Astrocyte of the spinal cord (primary cell): ENCODE results near the gene PRH2.
A peak's percentile ranks its signal among the peaks of the same experiment; 100 is the strongest.

Experiments
- DNase-seq: peaks from one replicate; pipeline ENCODE4 v3.0.0; 2011; ENCODE audit warnings: low read depth, low spot score
- H3K4me3 ChIP-seq: 2 replicates; pipeline ENCODE4 v1.5.1; 2011; ENCODE audit warnings: low read depth, mild to moderate bottlenecking, low read length, moderate library complexity
- CTCF ChIP-seq: IDR thresholded peaks from 2 replicates; pipeline ENCODE4 v1.5.1; 2012; ENCODE audit warnings: low read depth, mild to moderate bottlenecking, low read length, inconsistent platforms
- in situ Hi-C: cut with HindIII; loops from 2 replicates; pipeline ENCODE4 v1.10.0; 2017; ENCODE audit warnings: low sequenced_read_pairs

The PRH2 gene

GRCh38 chr12:10952645-10953044 lies 23.6 kb downstream of the PRH2 start:
- no peak for DNase-seq
- in situ Hi-C loops: no loop called here
- TF ChIP-seq CTCF: no peak
- no peak overlapping the region for H3K4me3 ChIP-seq

GRCh38 chr12:10956085-10956484 lies 27.0 kb downstream of the PRH2 start:
- no peak overlapping the region for H3K4me3 ChIP-seq
- TF ChIP-seq CTCF: no peak
- in situ Hi-C loops: no loop called here
- no peak for DNase-seq

DNA sequence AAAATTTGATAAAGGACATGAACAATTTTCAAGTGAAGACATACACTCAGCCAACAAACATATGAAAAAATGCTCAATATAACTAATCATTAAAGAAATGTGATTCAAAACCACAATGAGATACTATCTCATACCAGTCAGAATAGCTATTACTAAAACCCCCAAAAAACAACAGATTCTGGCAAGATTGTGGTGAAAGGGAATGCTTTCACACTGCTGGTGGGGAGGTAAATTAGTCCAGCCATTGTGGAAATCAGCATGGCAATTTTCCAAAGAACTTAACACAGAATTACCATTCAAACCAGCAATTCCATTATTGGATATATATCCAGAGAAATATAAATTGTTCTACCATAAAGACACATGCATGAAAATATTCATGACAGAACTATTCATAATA lies 28.7 kb downstream of the PRH2 start:
- in situ Hi-C loops: no loop called here

GRCh38 chr12:10959804-10960203 lies 30.8 kb downstream of the PRH2 start:
- DNase-seq: no peak
- no peak for TF ChIP-seq CTCF
- in situ Hi-C loops: no loop called here
- no peak overlapping the region for H3K4me3 ChIP-seq

More for the DNA sequence above, 28.7 kb downstream of the PRH2 start:
- peak; percentile 33 for DNase-seq
- no peak for TF ChIP-seq CTCF
- no peak overlapping the region for H3K4me3 ChIP-seq

DNA sequence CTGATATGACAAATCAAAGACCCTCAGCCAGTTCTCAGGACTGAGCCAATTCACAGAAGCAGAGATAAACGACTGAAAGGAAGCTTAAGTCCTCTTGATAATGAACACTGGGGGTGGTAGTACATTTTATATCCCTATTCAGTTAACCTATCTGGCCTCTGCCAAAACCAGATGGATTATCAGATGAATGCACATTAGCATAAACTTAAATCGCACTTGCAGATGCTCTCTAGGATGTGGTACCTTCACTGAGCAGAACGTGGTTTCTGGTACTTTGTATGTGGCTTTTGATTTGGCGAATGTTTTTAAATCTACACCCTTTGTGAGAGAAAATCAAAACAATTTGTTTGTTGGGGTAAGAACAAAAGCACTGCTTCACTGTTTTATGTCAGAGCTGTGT lies 31.2 kb downstream of the PRH2 start:
- DNase-seq: no peak
- no peak for TF ChIP-seq CTCF
- H3K4me3 ChIP-seq: no peak overlapping the region
- in situ Hi-C loops: no loop called here

DNA sequence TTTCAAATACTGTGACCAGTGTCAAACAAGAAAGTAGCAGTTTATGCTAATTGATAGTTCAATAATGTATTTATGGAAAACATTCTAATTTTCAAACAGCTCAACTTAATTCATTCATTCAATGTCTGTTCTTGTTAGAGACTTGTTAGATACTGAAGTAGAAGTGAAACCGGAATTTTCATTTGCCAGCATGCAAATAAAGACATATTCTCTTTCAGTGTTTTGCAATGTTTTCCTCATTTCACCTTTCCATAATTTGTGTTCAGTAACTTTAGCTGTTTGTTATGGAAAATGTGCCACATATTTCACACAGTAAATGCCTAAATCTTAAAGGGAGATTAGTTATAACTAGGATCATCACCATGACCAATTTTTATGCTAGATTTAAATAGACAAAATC lies 36.4 kb downstream of the PRH2 start:
- in situ Hi-C loops: no loop called here
- no peak for TF ChIP-seq CTCF
- H3K4me3 ChIP-seq: no peak overlapping the region
- no peak for DNase-seq

- TF ChIP-seq CTCF: no peak
- in situ Hi-C loops: no loop called here
- no peak for DNase-seq
- no peak overlapping the region for H3K4me3 ChIP-seq
These were observed 37.3 kb downstream of the PRH2 start for GRCh38 chr12:10966314-10966713.
